HepG2 (cell line): ENCODE measurements around the gene ATXN7L2. TPM values are rescaled to one million over a fixed set of nuclear protein-coding genes. Genes with fewer than 3 reads are reported as not detected.

Source experiments
- ATF6 ChIP-seq: sonication (generic); formaldehyde crosslinking; conservative IDR thresholded peaks from 2 replicates; pipeline ENCODE4 v1.4.0; 2020; ENCODE audit warnings: missing genetic modification reagents
- HNF1A ChIP-seq, 2 experiments: sonication (generic) in 1 of 2; formaldehyde crosslinking in 1 of 2; IDR thresholded peaks; 2 replicates each; pipeline versions ENCODE4 v1.4.0 to v1.6.1; 2016 to 2020; ENCODE audit warnings: borderline replicate concordance in 1 of 2, low read depth in 1 of 2, mild to moderate bottlenecking in 1 of 2, missing genetic modification reagents in 1 of 2
- KLF13 ChIP-seq: sonication (generic); formaldehyde crosslinking; IDR thresholded peaks from 2 replicates; pipeline ENCODE4 v1.4.0; 2020; ENCODE audit warnings: mild to moderate bottlenecking, missing genetic modification reagents
- NAIF1 ChIP-seq: sonication (generic); formaldehyde crosslinking; IDR thresholded peaks from 2 replicates; pipeline ENCODE4 v1.5.0; 2020; ENCODE audit warnings: mild to moderate bottlenecking, missing genetic modification reagents, borderline replicate concordance
- NR1H2 ChIP-seq: sonication (generic); formaldehyde crosslinking; IDR thresholded peaks from 2 replicates; pipeline ENCODE4 v1.8.1; 2022; ENCODE audit warnings: low read depth, missing genetic modification reagents, borderline replicate concordance
- SIN3A ChIP-seq: IDR thresholded peaks from 2 replicates; pipeline ENCODE4 v1.6.1; 2011; ENCODE audit warnings: low read depth, mild to moderate bottlenecking, control low read depth, low read length, borderline replicate concordance
- ZBTB44 ChIP-seq: sonication (generic); formaldehyde crosslinking; IDR thresholded peaks from 2 replicates; pipeline ENCODE4 v1.4.0; 2020; ENCODE audit warnings: missing genetic modification reagents
- ZNF234 ChIP-seq: sonication (generic); formaldehyde crosslinking; conservative IDR thresholded peaks from 2 replicates; pipeline ENCODE4 v1.5.1; 2020; ENCODE audit warnings: mild to moderate bottlenecking, missing genetic modification reagents
- ZNF317 ChIP-seq: sonication (generic); formaldehyde crosslinking; IDR thresholded peaks from 2 replicates; pipeline ENCODE4 v1.5.0; 2020; ENCODE audit warnings: mild to moderate bottlenecking, missing genetic modification reagents
- ZNF567 ChIP-seq: sonication (generic); formaldehyde crosslinking; IDR thresholded peaks from 2 replicates; pipeline ENCODE4 v1.8.1; 2023; ENCODE audit warnings: mild to moderate bottlenecking, missing genetic modification reagents, borderline replicate concordance
- ZNF652 ChIP-seq: IDR thresholded peaks from 2 replicates; pipeline ENCODE4 v1.6.1; 2016; ENCODE audit warnings: low read depth, borderline replicate concordance
- ZNF800 ChIP-seq: sonication (generic); formaldehyde crosslinking; IDR thresholded peaks from 2 replicates; pipeline ENCODE4 v1.4.0; 2020; ENCODE audit warnings: missing genetic modification reagents
- ZSCAN20 ChIP-seq: sonication (generic); formaldehyde crosslinking; IDR thresholded peaks from 2 replicates; pipeline ENCODE4 v1.4.0; 2020; ENCODE audit warnings: missing genetic modification reagents, mild to moderate bottlenecking, borderline replicate concordance
- ZXDC ChIP-seq: sonication (generic); formaldehyde crosslinking; IDR thresholded peaks from 2 replicates; pipeline ENCODE4 v1.5.0; 2020; ENCODE audit warnings: mild to moderate bottlenecking, missing genetic modification reagents
- polyA plus RNA-seq, 8 experiments: library from polyadenylated mRNA; depleted of rRNA in 3 of 8; stranded (reverse) in 7 of 8; unstranded in 1 of 8; fragments of >200 nt; fragmentation: Illumina TruSeq in 4 of 8; extraction: Trizol in 4 of 8; gene quantifications; 2 replicates each; pipeline versions ENCODE4 v1.2.1 to v1.2.3, GENCODE V29; 2011 to 2016; ENCODE audit warnings: low read depth in 4 of 8, missing spikeins in 1 of 8, mixed read lengths in 1 of 8; ENCODE audit not compliant: insufficient read depth in 1 of 8
- total RNA-seq, 5 experiments: library from RNA; depleted of rRNA; stranded (reverse); fragments of >200 nt; fragmentation: Illumina TruSeq; extraction: Trizol; gene quantifications; 2 replicates each; pipeline ENCODE4 v1.2.3, GENCODE V29; 2016; ENCODE audit warnings: low read depth in 1 of 5

Gene ATXN7L2
- total and polyA plus RNA-seq, 2 of the 13 experiments (the other 11 are each of a cell fraction or from before 2014, with no cell fraction given) = 2.7 to 2.8 TPM

GRCh38 chr1:109483672-109484518 lies at the start of gene ATXN7L2 (continued):
- TF ChIP-seq NAIF1 = no peak
- 0 out of 2 replicates have a peak, but pooled peaks have one; percentile 46 for TF ChIP-seq ZNF567 (CRISPR knock-in tag)
- TF ChIP-seq ZSCAN20 (CRISPR knock-in tag) = no peak
- no peak; the same call in 1 of the 2 replicates for TF ChIP-seq SIN3A
- no peak for TF ChIP-seq ZNF652 (CRISPR knock-in tag)
- no peak for TF ChIP-seq ATF6 (CRISPR knock-in tag)
- peak; percentile 70; the same call in 1 of the 2 replicates for TF ChIP-seq ZXDC
- TF ChIP-seq KLF13 (CRISPR knock-in tag) = no peak
- 0 out of 2 replicates have a peak, but pooled peaks have one; percentile 41 for TF ChIP-seq NR1H2
- TF ChIP-seq HNF1A (IDR thresholded peaks at IDR 0.05; ENCODE audit: low read depth) = no peak
- TF ChIP-seq HNF1A (CRISPR knock-in tag; IDR thresholded peaks at IDR 0.05; ENCODE audit: borderline replicate concordance) = peak; percentile 26; the same call in 1 of the 2 replicates
- no peak for TF ChIP-seq ZNF317
- TF ChIP-seq ZNF234 = peak; percentile 85; the same call in 1 of the 2 replicates
- peak; percentile 51; the same call in 1 of the 2 replicates for TF ChIP-seq ZBTB44 (CRISPR knock-in tag)
- TF ChIP-seq ZNF800 = no peak
